Natural killer cell (primary cell): Measurements from ENCODE around the gene PLIN5. TPM values are rescaled to one million over a fixed set of nuclear protein-coding genes. Genes with fewer than 3 reads are reported as not detected.

Experiments used
- ATAC-seq, 3 donors: fragments of 150-1000 bp in 2 of 3; fragments of 200-7000 bp in 1 of 3; cut with Tn5 transposase; 1 replicate in 1 of 3; 2 replicates in 2 of 3; pipeline ENCODE4 v1.10.0; 2021; ENCODE audit warnings: mild to moderate bottlenecking in 2 of 3, moderate library complexity in 2 of 3
- DNase-seq, 2 donors: peaks; one replicate each; pipeline versions ENCODE4 v3.0.0 to v3.0.0-alpha.2; 2013 to 2021; ENCODE audit warnings: mixed read lengths in 1 of 2
- H3K27ac ChIP-seq: one replicate; pipeline ENCODE4 v1.5.1; 2013; ENCODE audit warnings: mild to moderate bottlenecking, low read length
- H3K27me3 ChIP-seq: one replicate; pipeline ENCODE4 v1.6.1; 2013; ENCODE audit warnings: low read length; ENCODE audit not compliant: control insufficient read depth, insufficient read depth
- H3K36me3 ChIP-seq: one replicate; pipeline ENCODE4 v1.6.1; 2013; ENCODE audit warnings: low read length; ENCODE audit not compliant: control insufficient read depth, insufficient read depth
- H3K4me1 ChIP-seq: one replicate; pipeline ENCODE4 v1.6.1; 2013; ENCODE audit warnings: low read length; ENCODE audit not compliant: control insufficient read depth, insufficient read depth
- H3K4me3 ChIP-seq: one replicate; pipeline ENCODE4 v1.5.1; 2013; ENCODE audit warnings: low read length
- H3K9me3 ChIP-seq: one replicate; pipeline ENCODE4 v1.6.1; 2013; ENCODE audit warnings: low read length; ENCODE audit not compliant: control insufficient read depth, insufficient read depth
- H3K27ac Mint-ChIP-seq, 2 donors: one replicate each; pipeline ENCODE4 v1.8.0; 2022; ENCODE audit warnings: mild to moderate bottlenecking in 2 of 2, mixed read lengths in 2 of 2, moderate library complexity in 1 of 2
- H3K27me3 Mint-ChIP-seq, 2 donors: one replicate each; pipeline ENCODE4 v1.8.0; 2022; ENCODE audit warnings: low read depth in 2 of 2, mixed read lengths in 2 of 2
- H3K36me3 Mint-ChIP-seq: one replicate; pipeline ENCODE4 v1.8.0; 2022; ENCODE audit warnings: mixed read lengths
- H3K4me1 Mint-ChIP-seq, 2 donors: one replicate each; pipeline ENCODE4 v1.8.0; 2022; ENCODE audit warnings: mixed read lengths in 2 of 2
- H3K4me3 Mint-ChIP-seq: one replicate; pipeline ENCODE4 v1.8.0; 2022; ENCODE audit warnings: mild to moderate bottlenecking, moderate library complexity, mixed read lengths
- H3K9me3 Mint-ChIP-seq, 2 donors: one replicate each; pipeline ENCODE4 v1.8.0; 2022; ENCODE audit warnings: mixed read lengths in 2 of 2
- CTCF ChIP-seq: fragments of 200-600 bp; IDR thresholded peaks from one replicate; pipeline ENCODE4 v1.8.0; 2022; ENCODE audit warnings: antibody characterized with exemption
- WGBS: methylation state at CpG from one replicate; pipeline ENCODE4 v1.1.7; 2013; ENCODE audit warnings: missing lambda C conversion rate; ENCODE audit not compliant: insufficient coverage; 5-methylcytosine and 5-hydroxymethylcytosine counted together
- intact Hi-C: fragments of 100-400 bp; cut with micrococcal nuclease; formaldehyde crosslinking; loops from one replicate; pipeline ENCODE4 v1.14.2; 2022
- total RNA-seq, 4 donors: library from RNA; stranded (reverse); fragments of 120-200 nt in 1 of 4; gene quantifications; one replicate each; pipeline versions ENCODE4 v1.2.3 to v1.2.4, GENCODE V29; 2013 to 2022

Gene PLIN5
- total RNA-seq, 3 donors from 2014 or later (not counting 1 experiment from before 2014, with no cell fraction given) = 0.65 TPM; not detected in 2

GRCh38 chr19:4550018-4550417 is 15.0 kb upstream of the PLIN5 start:
- Histone ChIP-seq H3K27me3 (no peaks in the 10 kb centered on the region), H3K36me3 (no peaks in the 10 kb centered on the region), H3K27ac (no peak overlapping the region), H3K4me3 (no peak overlapping the region), H3K4me1 (no peaks in the 10 kb centered on the region), H3K9me3 (no peaks in the 10 kb centered on the region)
- no peak overlapping the region for H3K27ac Mint-ChIP-seq
- DNase-seq (no peak), ATAC-seq (no peak)
- no peak for TF ChIP-seq CTCF
- intact Hi-C loops = no loop called here
- H3K9me3 Mint-ChIP-seq = peaks cover 4 to 6% of the 10 kb centered on the region in 2 donors
- peaks cover 0 to 8% of the 10 kb centered on the region in 2 donors for H3K27me3 Mint-ChIP-seq
- no peak overlapping the region for H3K4me3 Mint-ChIP-seq
- 93% methylated on average over 18 of the region's 18 CpGs for WGBS
- H3K36me3 Mint-ChIP-seq = no peaks in the 10 kb centered on the region
- H3K4me1 Mint-ChIP-seq = no peaks in the 10 kb centered on the region

- no peak for TF ChIP-seq CTCF
- no peaks in the 10 kb centered on the region for H3K36me3 ChIP-seq
- H3K4me3 Mint-ChIP-seq = no peak overlapping the region
- no peaks in the 10 kb centered on the region for H3K9me3 ChIP-seq
- WGBS = 77% methylated on average over 14 of the region's 14 CpGs
- no peak overlapping the region for H3K4me3 ChIP-seq
- ATAC-seq (no peak), DNase-seq (no peak)
- intact Hi-C loops = no loop called here
- H3K4me1 ChIP-seq = no peaks in the 10 kb centered on the region
- H3K27me3 Mint-ChIP-seq = peaks cover 0 to 8% of the 10 kb centered on the region in 2 donors
- no peak overlapping the region for H3K27ac ChIP-seq
- H3K4me1 Mint-ChIP-seq = no peaks in the 10 kb centered on the region
- H3K27ac Mint-ChIP-seq = no peak overlapping the region
- H3K36me3 Mint-ChIP-seq = no peaks in the 10 kb centered on the region
- H3K27me3 ChIP-seq = no peaks in the 10 kb centered on the region
- peaks cover 4% of the 10 kb centered on the region in 2 donors for H3K9me3 Mint-ChIP-seq
Measured at GRCh38 chr19:4548238-4548584, 13.2 kb upstream of the PLIN5 start.

GRCh38 chr19:4547303-4548237 is 12.5 kb upstream of the PLIN5 start:
- Mint-ChIP-seq H3K27ac (no peak overlapping the region), H3K27me3 (peaks cover 0 to 8% of the 10 kb centered on the region in 2 donors), H3K4me1 (no peaks in the 10 kb centered on the region), H3K4me3 (no peak overlapping the region), H3K9me3 (no peaks in the 10 kb centered on the region), H3K36me3 (no peaks in the 10 kb centered on the region)
- no peaks in the 10 kb centered on the region for H3K9me3 ChIP-seq
- H3K27ac ChIP-seq = no peak overlapping the region
- no peaks in the 10 kb centered on the region for H3K27me3 ChIP-seq
- no peaks in the 10 kb centered on the region for H3K36me3 ChIP-seq
- ATAC-seq = peak in 1 of 3 donors; percentile 52
- TF ChIP-seq CTCF = no peak
- WGBS = 82% methylated on average over 32 of the region's 32 CpGs
- intact Hi-C loops = no loop called here
- no peak for DNase-seq
- H3K4me3 ChIP-seq = no peak overlapping the region
- H3K4me1 ChIP-seq = peaks cover under 1% of the 10 kb centered on the region
